Nephron progenitor cell (in vitro differentiated cells): ENCODE data around the gene CPXM2.

ENCODE experiments used
- DNase-seq: peaks from one replicate; pipeline ENCODE4 v3.0.0; 2021
- H3K27ac Mint-ChIP-seq: 2 replicates; pipeline ENCODE4 v1.8.0; 2021; ENCODE audit warnings: mild to moderate bottlenecking, moderate library complexity, mixed read lengths
- H3K27me3 Mint-ChIP-seq: 2 replicates; pipeline ENCODE4 v1.8.0; 2021; ENCODE audit warnings: mild to moderate bottlenecking, low read depth, mixed read lengths; ENCODE audit not compliant: poor library complexity
- H3K36me3 Mint-ChIP-seq: 2 replicates; pipeline ENCODE4 v1.8.0; 2021; ENCODE audit warnings: low read depth, mixed read lengths
- H3K4me1 Mint-ChIP-seq: 2 replicates; pipeline ENCODE4 v1.8.0; 2021; ENCODE audit warnings: mixed read lengths
- H3K4me3 Mint-ChIP-seq: 2 replicates; pipeline ENCODE4 v1.8.0; 2021; ENCODE audit warnings: mild to moderate bottlenecking, moderate library complexity, mixed read lengths
- H3K9me3 Mint-ChIP-seq: 2 replicates; pipeline ENCODE4 v1.8.0; 2021; ENCODE audit warnings: mild to moderate bottlenecking, moderate library complexity, mixed read lengths
- TF ChIP-seq, protein P1 (sequence below): fragments of 200-600 bp; sonication (generic); IDR thresholded peaks from 2 replicates; pipeline ENCODE4 v1.5.0; 2021; ENCODE audit warnings: antibody characterized with exemption

The CPXM2 gene

DNA sequence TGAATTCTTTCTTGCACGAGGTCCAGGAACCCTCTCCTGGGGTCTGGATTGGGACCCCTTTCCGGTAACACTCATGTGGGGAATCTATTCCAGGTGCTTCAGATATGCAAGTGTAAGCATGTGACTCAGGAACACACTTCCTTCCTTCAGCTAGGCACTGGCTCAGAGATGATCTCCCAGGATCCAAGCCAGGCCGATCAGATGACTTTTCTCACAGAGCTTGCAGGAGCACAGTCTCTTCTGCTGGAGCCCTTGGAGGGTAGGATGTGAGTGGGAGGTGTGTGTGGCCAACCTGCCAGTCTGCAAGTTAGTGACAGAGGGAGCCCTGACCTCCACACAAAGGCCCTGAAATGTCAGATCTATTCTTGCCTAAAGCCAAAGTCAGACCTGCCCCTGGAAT, 108.3 kb downstream of the CPXM2 start:
- H3K27me3 Mint-ChIP-seq, result peaks cover 13% of the 10 kb centered on the region

DNA sequence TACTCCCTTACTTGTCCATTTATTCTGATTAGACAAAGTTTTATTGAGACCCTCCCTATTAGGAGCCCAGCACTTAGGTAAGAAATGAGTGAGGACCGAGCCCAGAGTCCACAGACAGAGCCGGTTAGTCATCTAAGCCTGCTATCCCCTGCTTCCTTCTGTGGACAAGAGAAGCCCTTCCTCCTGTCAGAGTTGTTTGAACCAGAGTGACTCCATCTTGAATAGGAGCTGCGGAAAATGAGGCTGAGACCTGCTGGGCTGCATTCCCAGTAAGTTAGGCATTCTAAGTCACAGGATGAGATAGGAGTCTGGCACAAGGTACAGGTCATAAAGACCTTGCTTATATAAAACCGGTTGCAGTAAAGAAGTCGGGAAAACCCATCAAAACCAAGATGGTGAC, 109.1 kb downstream of the CPXM2 start:
- Mint-ChIP-seq H3K4me3 (no peak overlapping the region), H3K27ac (no peak overlapping the region), H3K9me3 (no peaks in the 10 kb centered on the region), H3K36me3 (no peaks in the 10 kb centered on the region), H3K4me1 (no peaks in the 10 kb centered on the region), H3K27me3 (peaks cover 16% of the 10 kb centered on the region)
- TF ChIP-seq, protein P1, sequence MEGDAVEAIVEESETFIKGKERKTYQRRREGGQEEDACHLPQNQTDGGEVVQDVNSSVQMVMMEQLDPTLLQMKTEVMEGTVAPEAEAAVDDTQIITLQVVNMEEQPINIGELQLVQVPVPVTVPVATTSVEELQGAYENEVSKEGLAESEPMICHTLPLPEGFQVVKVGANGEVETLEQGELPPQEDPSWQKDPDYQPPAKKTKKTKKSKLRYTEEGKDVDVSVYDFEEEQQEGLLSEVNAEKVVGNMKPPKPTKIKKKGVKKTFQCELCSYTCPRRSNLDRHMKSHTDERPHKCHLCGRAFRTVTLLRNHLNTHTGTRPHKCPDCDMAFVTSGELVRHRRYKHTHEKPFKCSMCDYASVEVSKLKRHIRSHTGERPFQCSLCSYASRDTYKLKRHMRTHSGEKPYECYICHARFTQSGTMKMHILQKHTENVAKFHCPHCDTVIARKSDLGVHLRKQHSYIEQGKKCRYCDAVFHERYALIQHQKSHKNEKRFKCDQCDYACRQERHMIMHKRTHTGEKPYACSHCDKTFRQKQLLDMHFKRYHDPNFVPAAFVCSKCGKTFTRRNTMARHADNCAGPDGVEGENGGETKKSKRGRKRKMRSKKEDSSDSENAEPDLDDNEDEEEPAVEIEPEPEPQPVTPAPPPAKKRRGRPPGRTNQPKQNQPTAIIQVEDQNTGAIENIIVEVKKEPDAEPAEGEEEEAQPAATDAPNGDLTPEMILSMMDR, result no peak
- no peak for DNase-seq

More for the DNA sequence above, 108.3 kb downstream of the CPXM2 start:
- Mint-ChIP-seq H3K27ac (no peak overlapping the region), H3K36me3 (no peaks in the 10 kb centered on the region), H3K4me3 (no peak overlapping the region), H3K4me1 (no peaks in the 10 kb centered on the region), H3K9me3 (no peaks in the 10 kb centered on the region)
- TF ChIP-seq, protein P1, result no peak
- DNase-seq, result no peak

GRCh38 chr10:123781956-123782500, 109.6 kb downstream of the CPXM2 start:
- no peaks in the 10 kb centered on the region for H3K9me3 Mint-ChIP-seq
- H3K4me1 Mint-ChIP-seq, result no peaks in the 10 kb centered on the region
- no peak overlapping the region for H3K27ac Mint-ChIP-seq
- TF ChIP-seq, protein P1, result no peak
- no peaks in the 10 kb centered on the region for H3K36me3 Mint-ChIP-seq
- H3K4me3 Mint-ChIP-seq, result no peak overlapping the region
- peaks cover 16% of the 10 kb centered on the region for H3K27me3 Mint-ChIP-seq
- no peak for DNase-seq

DNA sequence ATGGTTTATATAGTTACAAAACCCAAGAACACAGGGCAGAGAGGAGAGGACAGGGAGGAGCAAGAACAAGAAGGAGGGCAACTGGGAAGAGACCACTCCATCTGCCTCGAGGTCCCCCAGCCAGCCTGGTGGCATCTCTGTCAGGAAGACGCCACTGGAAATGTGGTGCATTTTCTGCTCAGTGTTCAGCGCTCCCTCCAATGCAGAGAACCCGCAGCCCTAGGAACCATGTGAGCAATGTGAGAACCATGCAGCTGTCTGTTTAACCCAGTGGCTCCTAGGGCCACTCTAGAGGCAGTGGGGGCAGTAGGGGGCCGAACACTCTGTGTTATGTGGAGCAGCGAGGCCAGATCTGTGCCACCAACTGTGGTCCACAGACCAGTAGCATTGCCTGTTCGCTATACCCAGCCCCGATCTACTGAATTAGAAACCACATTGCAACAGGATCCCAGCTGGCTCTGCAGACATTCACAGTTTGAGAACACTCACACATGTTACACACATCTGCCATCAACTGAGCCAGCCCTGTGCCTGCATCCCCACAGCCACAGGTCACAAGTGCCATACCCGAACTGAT, 110.2 kb downstream of the CPXM2 start:
- TF ChIP-seq, protein P1, result no peak
- Mint-ChIP-seq H3K4me1 (no peaks in the 10 kb centered on the region), H3K27me3 (peaks cover 16% of the 10 kb centered on the region), H3K4me3 (no peak overlapping the region), H3K9me3 (no peaks in the 10 kb centered on the region), H3K27ac (no peak overlapping the region), H3K36me3 (no peaks in the 10 kb centered on the region)
- DNase-seq, result no peak

DNA sequence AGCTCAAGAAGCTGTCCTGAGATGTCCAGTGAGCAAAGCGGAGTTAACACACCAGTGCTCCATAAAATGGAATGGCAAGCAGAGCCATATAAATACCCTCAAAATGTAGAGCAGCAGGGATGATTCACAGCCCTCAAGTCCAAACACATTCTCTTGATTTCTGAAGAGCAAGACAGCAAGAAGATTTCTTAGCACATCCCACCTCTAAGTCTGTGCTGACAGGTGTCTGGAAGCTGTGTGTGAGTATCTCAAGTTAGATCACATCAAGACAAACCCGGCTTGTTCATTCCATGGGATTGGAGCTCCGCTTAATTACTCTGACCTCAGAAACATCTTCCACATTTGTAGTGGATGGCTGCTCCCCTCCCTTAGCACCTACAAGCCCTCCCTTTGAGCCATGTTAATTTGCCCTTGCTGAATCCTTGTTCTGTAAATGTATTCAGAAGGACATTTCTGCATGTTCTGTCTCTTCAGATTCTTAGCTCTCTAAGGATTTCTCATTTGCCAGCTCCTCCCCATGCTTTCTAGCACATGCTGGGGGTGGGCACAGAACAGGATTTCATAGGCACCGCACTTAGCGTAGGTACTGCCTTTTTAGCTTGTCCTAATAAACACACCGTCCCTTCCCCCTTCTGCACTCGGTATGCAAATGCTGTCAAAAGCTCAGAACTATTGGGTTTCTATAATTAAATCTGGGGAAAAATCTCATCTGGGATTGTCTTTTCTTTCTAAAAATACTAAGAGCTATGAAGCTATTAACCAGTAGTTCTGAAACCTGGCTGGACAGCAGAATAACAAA, 112.7 kb downstream of the CPXM2 start:
- H3K9me3 Mint-ChIP-seq, result no peaks in the 10 kb centered on the region
- no peaks in the 10 kb centered on the region for H3K4me1 Mint-ChIP-seq
- no peaks in the 10 kb centered on the region for H3K36me3 Mint-ChIP-seq
- TF ChIP-seq, protein P1, result no peak
- H3K27me3 Mint-ChIP-seq, result peaks cover 12% of the 10 kb centered on the region
- DNase-seq, result no peak
- no peak overlapping the region for H3K27ac Mint-ChIP-seq
- no peak overlapping the region for H3K4me3 Mint-ChIP-seq
